HG03520 (cell line): ENCODE results near the gene WWC1.

Experiments
- ATAC-seq: cut with Tn5 transposase; IDR thresholded peaks from one replicate; pipeline ENCODE4 v1.9.1; 2021; ENCODE audit warnings: mild to moderate bottlenecking, moderate library complexity; ENCODE audit not compliant: unreplicated experiment

Gene WWC1

DNA sequence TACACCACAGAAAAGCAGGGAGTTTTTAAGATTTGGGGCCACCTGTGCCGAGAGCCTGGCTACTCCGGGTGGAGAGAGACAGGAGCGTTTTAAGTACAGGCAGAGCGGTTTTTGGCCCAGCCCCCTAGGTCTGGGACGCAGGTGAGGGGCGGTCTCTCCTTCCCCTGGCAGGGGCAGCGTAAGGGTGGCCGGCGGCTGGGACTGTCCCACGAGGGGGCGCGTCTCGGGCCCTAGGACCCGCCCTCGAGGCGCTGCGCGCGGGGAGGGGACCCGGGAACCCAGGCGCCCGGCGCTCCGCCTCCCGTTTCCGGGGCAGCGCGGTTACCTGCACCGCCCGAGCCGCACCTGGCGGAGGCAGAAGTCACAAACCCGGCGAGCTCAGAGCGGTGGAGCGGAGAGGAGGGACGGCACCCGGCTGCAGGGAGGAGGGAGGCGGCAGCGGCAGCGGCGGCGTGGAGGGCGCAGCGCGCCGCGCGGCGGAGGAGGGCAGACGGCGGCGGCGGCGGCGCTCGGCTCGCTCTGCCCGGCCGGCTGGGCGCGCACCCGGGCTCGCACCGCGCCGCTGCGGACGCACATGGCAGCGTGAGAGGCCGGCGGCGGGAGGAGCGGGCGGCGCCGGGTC, at the start of gene WWC1:
Gene WWC1, plus strand, starts transcription at position 304 of the 622 bp plus-strand sequence. CDS start 508 bp downstream, outside the sequence.
- ATAC-seq = peak; percentile 66

- no peak for ATAC-seq
Measured at GRCh38 chr5:168244838-168245559, 46.4 kb upstream of the WWC1 start.

- ATAC-seq = no peak
Measured at GRCh38 chr5:168249923-168250322, 41.5 kb upstream of the WWC1 start.

GRCh38 chr5:168251259-168251658, 40.2 kb upstream of the WWC1 start:
- ATAC-seq = no peak

DNA sequence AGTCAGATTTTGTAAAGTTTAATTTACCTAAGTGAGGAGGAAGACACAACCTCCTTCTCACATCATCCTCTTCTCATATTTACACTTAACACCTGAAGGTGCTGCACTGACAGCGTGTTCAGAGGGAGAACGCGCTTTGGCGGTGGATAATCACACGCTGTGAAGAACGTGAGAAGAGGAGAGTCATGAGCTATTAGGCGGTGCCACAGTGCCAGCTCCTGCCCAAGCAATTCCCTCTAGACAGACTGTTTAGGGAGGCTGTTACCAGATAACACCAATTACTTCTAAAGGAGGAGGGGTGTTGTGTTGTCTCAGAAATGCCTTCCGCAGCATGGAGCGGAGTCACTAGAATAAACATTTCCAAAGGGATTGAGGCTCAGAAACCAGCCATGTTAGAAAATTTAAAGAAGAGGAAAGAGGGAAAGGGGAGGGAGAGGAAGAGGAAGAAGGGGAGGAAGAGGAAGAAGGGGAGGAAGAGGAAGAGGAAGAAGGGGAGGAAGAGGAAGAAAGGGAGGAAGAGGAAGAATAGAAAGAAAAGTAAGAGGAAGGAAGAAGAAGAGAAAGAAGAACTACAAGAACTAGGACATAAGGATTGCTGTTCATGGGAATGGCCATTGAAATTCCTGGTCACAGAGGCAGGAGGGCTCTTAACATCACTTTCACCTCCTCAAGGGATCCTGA, 37.3 kb upstream of the WWC1 start:
- no peak for ATAC-seq

DNA sequence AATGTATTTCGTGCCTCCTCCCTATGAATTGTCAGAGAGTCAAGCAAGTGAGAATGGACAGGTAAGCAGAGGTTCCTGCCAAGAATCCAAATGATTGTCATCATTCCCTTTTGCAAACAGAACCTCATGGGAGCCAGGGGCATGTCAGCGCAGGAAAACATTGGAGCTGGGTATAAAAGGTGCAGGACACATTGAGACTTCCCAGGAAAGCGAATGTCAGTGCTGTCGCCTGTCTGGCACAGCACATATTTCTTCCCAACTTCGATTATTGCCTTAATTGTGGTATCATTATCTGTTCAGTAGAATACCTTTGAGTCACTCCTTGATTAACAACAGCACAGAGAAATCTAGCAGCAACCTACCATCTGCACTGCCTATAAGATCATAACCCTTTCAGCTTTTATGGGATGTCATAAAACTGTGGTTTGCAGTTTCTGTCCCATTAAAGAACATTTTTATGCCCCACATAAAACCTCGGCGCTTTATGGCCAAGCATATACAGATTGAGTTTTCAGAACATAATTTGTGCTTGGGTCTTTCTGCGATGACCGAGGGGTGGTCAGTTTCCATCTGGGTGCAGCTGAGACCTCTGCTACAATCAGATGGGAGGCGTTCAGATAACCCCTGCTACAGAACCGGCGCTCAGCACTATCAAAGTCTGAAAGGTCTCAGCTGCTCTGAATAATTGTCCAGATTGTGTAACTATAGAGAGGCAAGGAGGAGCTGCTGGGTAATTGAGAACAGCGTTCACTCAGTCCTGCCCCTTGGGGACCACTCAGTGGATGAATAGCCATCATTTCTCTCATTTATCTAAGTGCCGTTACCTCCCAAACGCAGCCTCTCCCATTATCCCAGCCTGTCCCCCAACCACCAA, 30.9 kb upstream of the WWC1 start:
- ATAC-seq = no peak

GRCh38 chr5:168261227-168261571, 30.2 kb upstream of the WWC1 start:
- no peak for ATAC-seq

- ATAC-seq = no peak
Measured at GRCh38 chr5:168262042-168262743, 29.3 kb upstream of the WWC1 start.

GRCh38 chr5:168263121-168263520, 28.3 kb upstream of the WWC1 start:
- no peak for ATAC-seq

- ATAC-seq = no peak
Measured at GRCh38 chr5:168266016-168266415, 25.4 kb upstream of the WWC1 start.

DNA sequence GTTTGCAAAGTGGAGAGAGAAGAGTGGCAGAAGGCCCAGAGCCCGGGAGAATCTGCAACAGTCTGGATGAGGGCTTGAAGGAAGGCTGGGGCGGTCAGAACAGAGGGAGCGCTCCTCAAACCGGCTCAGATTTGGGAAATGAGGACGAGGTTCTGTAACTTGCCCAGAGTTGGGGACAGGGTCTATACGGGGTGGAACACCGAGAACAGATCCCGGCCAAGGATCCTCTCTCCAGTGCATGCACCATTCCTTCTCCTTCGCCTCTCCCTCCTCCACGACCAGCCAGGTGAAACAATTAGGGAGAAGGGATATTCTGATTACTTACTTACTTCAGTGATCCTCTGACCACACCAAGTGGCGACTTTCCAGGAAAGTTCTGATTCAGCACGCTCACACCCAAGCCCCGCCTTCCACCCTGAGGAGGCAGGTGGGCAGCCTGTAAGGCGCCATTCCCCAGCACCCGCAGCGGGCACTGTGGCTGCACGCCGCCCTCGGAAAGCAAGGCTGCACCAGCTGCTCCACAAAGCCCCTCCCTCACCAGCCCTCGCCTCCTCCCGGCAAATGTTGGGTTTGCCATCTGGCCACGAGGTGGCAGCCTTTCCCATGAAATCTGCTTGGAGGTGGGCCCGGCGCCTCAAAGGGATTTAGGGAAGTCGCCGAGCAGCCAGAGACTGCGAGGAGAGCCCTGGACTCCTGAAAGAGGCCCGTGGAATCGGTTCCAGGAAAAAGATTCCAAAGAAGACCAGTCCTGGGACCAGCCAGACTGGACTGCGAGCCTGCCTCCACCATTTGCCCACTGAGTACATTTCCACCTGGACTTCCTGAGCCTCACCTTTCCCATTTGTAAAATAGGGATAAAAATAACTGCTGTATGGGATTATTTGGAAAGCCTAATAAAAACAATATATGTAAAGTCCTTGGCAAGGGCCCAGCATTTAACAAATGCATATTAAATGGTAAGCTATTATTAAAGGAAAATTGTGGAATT, 22.2 kb upstream of the WWC1 start:
- ATAC-seq = peak; percentile 82

DNA sequence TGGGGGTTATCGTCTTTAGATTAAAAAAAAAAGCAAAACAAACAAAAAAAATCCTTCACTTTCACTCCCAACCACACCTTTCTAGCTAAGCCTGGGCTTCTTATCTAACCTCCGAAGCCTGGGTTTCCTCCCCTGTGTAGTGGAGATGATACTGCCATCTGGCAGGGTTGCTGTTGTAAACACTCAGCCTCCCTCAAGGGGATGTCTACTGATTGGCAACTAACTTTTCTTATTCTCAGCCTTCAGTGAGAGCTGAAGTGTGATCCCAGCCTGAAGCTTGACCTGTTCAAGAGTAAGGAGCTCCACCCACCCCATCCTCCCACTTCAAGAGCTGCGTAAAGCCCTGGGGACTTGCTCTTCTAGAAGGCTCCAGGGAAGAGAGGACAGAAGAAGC, 21.5 kb upstream of the WWC1 start:
- no peak for ATAC-seq

GRCh38 chr5:168270476-168270875, 21.0 kb upstream of the WWC1 start:
- no peak for ATAC-seq

DNA sequence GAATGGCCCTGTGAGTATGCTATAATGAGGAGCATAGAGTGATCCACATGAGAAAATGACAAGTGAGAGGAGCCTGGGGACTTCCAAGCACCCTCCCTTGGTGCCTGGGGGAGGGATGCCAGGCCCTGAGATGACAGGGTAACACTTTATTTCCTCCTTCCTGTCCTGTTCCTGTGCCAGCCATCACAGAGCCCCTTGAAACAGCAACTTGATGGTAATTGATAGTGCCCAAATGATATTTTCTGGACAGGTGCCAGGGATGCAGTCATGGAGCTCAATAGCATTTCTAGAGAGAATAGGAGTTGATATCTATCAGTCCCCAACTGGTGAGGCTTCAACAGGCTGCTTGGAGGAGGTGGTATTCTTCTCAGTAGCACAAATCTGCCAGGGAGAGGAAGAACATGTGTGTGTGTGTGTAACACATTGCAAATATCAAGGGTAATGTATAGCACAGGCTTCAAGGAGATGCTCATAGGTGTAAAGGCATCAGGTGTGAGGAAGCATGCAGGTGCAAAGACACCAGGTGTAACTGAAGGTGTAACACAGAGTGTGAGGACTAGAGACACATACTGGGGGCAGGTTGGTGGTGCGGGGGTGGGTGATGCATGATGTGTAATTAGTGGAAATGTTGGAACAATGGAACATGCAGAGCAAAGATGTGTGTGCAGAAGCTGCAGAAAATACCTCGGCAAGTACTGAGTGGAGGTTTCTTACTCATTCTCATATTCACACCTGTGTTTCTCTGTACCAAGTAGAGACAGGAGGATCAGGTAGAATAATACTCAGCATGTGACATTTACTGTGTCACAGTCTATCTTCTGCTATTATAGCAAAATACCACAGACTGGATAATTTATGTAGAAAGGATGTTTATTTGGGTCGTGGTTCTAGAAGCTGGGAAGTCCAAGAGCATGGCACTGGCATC, 18.1 kb upstream of the WWC1 start:
- ATAC-seq = no peak

DNA sequence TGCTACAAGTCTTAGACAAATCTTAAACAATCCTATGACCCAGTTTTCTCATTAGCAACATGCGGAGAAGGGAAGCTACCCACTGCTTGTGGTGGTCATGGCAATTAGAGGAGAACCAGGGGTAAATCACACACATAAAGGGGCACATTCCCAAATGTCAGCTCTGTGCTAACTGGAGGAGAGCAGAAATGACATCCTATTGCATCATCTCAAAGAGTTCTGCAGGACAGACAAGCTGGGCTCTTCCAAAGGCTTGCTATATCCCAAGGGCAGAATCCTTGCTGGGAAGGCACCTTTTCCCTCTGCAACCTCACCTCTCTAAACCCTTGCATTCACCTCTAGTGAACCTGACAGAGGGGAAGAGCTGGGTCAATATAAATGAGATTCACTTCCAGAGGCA, 17.0 kb upstream of the WWC1 start:
- no peak for ATAC-seq

DNA sequence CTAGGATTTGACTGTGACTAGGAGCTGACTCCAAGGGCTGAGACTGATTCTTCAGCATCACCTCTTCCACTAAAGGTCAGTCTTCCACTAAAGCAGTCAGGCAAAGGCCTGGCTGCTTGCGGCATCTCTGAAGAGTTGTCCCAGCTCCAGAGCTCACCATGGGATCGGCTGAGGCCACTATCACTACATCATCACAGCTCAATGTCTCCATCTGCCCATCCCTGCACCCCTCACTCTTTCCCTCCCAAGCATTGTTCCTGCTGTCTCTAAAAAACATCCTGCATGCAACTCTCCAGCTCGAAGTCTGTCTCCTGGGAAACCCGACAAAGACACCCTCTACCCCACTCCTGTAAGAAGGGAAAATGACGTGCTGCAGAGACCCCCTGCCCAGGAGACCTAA, 15.5 kb upstream of the WWC1 start:
- no peak for ATAC-seq

DNA sequence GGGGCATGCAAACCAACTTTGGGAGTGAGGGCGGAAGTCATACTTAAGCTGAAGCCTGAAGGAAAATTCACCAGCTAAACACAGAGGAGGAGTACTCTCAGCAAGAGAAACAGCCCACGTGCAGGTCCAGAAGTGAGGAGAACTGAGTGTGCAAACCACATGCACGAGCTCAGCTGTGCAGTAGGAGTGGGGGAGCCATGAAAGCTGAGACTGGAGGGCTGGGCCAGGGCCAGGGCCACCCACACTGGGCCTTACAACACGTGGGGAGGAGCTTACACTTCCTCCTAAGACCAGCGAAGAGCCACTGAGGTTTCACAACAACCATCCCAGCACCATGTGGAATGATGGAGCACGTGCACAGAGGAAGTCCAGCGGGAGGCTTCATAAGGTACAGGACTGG, 9.3 kb upstream of the WWC1 start:
- ATAC-seq = no peak

- ATAC-seq = no peak
Measured at GRCh38 chr5:168284809-168285208, 6.6 kb upstream of the WWC1 start.
